Measurements from ENCODE around the gene CXorf66. TPM values are rescaled to one million over a fixed set of nuclear protein-coding genes. Genes with fewer than 3 reads are reported as not detected.

The CXorf66 gene

GRCh38 chrX:139907078-139907477, 58.2 kb downstream of the CXorf66 start:
- no peak for DNase-seq
- H3K23ac ChIP-seq (ENCODE audit: low read length): no peak overlapping the region
- H3K4me1 ChIP-seq (ENCODE audit: control insufficient read depth, low read depth, low read length): no peaks in the 10 kb centered on the region
- H3K27me3 ChIP-seq (ENCODE audit: insufficient read depth, low read length, poor library complexity): no peaks in the 10 kb centered on the region
- H2BK5ac ChIP-seq (ENCODE audit: low read length): no peak overlapping the region
- H3K56ac ChIP-seq (ENCODE audit: low read length): no peak overlapping the region
- H3K4ac ChIP-seq (ENCODE audit: low read depth, low read length): no peak overlapping the region
- H2BK15ac ChIP-seq (replicated peaks; ENCODE audit: low read depth): no peak overlapping the region
- H3K79me2 ChIP-seq (ENCODE audit: control insufficient read depth, insufficient read depth, low read length): peaks cover 13% of the 10 kb centered on the region
- H2AK5ac ChIP-seq (ENCODE audit: low read length): no peak overlapping the region
- no peak overlapping the region for H4K8ac ChIP-seq (ENCODE audit: low read depth, low read length)
- H3K27ac ChIP-seq (ENCODE audit: low read depth, low read length): no peak overlapping the region
- no peak overlapping the region for H3K18ac ChIP-seq (ENCODE audit: low read length)
- no peak overlapping the region for H3K9ac ChIP-seq (ENCODE audit: low read length)
- H3K79me1 ChIP-seq (ENCODE audit: low read length): no peaks in the 10 kb centered on the region
- WGBS (ENCODE audit: extremely low coverage, insufficient coverage, low lambda C conversion rate): no CpG with 5 or more reads among the region's 3 CpGs
- H3K4me3 ChIP-seq (ENCODE audit: low read length): no peak overlapping the region
- no peak overlapping the region for H2BK120ac ChIP-seq (ENCODE audit: low read depth, low read length)
- no peak overlapping the region for H4K5ac ChIP-seq (ENCODE audit: low read length)
- no peak overlapping the region for H3K4me2 ChIP-seq (ENCODE audit: low read length)
- H3K36me3 ChIP-seq (ENCODE audit: control insufficient read depth, insufficient read depth, low read length): no peaks in the 10 kb centered on the region

GRCh38 chrX:139905743-139906142, 59.6 kb downstream of the CXorf66 start:
- H3K36me3 ChIP-seq (ENCODE audit: control insufficient read depth, insufficient read depth, low read length): no peaks in the 10 kb centered on the region
- no peak overlapping the region for H2AK5ac ChIP-seq (ENCODE audit: low read length)
- no peak overlapping the region for H3K56ac ChIP-seq (ENCODE audit: low read length)
- no peaks in the 10 kb centered on the region for H3K4me1 ChIP-seq (ENCODE audit: control insufficient read depth, low read depth, low read length)
- no peak overlapping the region for H3K9ac ChIP-seq (ENCODE audit: low read length)
- 100% methylated on average over 1 of the region's 2 CpGs for WGBS (ENCODE audit: extremely low coverage, insufficient coverage, low lambda C conversion rate)
- H3K27ac ChIP-seq (ENCODE audit: low read depth, low read length): no peak overlapping the region
- H2BK5ac ChIP-seq (ENCODE audit: low read length): no peak overlapping the region
- no peaks in the 10 kb centered on the region for H3K27me3 ChIP-seq (ENCODE audit: insufficient read depth, low read length, poor library complexity)
- H4K8ac ChIP-seq (ENCODE audit: low read depth, low read length): no peak overlapping the region
- no peak overlapping the region for H3K18ac ChIP-seq (ENCODE audit: low read length)
- H3K4me3 ChIP-seq (ENCODE audit: low read length): no peak overlapping the region
- no peak for DNase-seq
- peaks cover 11% of the 10 kb centered on the region for H3K79me2 ChIP-seq (ENCODE audit: control insufficient read depth, insufficient read depth, low read length)
- H3K4ac ChIP-seq (ENCODE audit: low read depth, low read length): no peak overlapping the region
- H2BK15ac ChIP-seq (replicated peaks; ENCODE audit: low read depth): no peak overlapping the region
- H3K23ac ChIP-seq (ENCODE audit: low read length): no peak overlapping the region
- H3K79me1 ChIP-seq (ENCODE audit: low read length): no peaks in the 10 kb centered on the region
- H4K5ac ChIP-seq (ENCODE audit: low read length): no peak overlapping the region
- no peak overlapping the region for H3K4me2 ChIP-seq (ENCODE audit: low read length)
- no peak overlapping the region for H2BK120ac ChIP-seq (ENCODE audit: low read depth, low read length)

Small RNA genes lying within 50 kb of the gene (small RNA-seq; reads per million reads assigned to genes)
- gene MIR505 (ENCODE audit: insufficient read depth) (314 reads per million, percentile 97 among the genes with 10 or more reads in this experiment), gene RF00425 (ENCODE audit: insufficient read depth) (not detected)
